Osteocyte (in vitro differentiated cells): Measurements from ENCODE around the gene TNF. TPM values are rescaled to one million over a fixed set of nuclear protein-coding genes. Genes with fewer than 3 reads are reported as not detected.

Source experiments
- DNase-seq: peaks from one replicate; pipeline ENCODE4 v3.0.0; 2021; ENCODE audit warnings: mixed read lengths; ENCODE audit not compliant: unreplicated experiment; ENCODE audit errors: extremely low spot score
- H3K27ac Mint-ChIP-seq: one replicate; pipeline ENCODE4 v1.8.0; 2021; ENCODE audit warnings: mild to moderate bottlenecking, mixed read lengths; ENCODE audit not compliant: unreplicated experiment
- H3K27me3 Mint-ChIP-seq: one replicate; pipeline ENCODE4 v1.8.0; 2021; ENCODE audit warnings: mixed read lengths; ENCODE audit not compliant: unreplicated experiment
- H3K36me3 Mint-ChIP-seq: one replicate; pipeline ENCODE4 v1.8.0; 2021; ENCODE audit warnings: mixed read lengths; ENCODE audit not compliant: unreplicated experiment
- H3K4me1 Mint-ChIP-seq: one replicate; pipeline ENCODE4 v1.8.0; 2021; ENCODE audit warnings: mixed read lengths; ENCODE audit not compliant: unreplicated experiment
- H3K4me3 Mint-ChIP-seq: one replicate; pipeline ENCODE4 v1.8.0; 2021; ENCODE audit warnings: mild to moderate bottlenecking, moderate library complexity, mixed read lengths; ENCODE audit not compliant: unreplicated experiment
- H3K9me3 Mint-ChIP-seq: one replicate; pipeline ENCODE4 v1.8.0; 2021; ENCODE audit warnings: mixed read lengths; ENCODE audit not compliant: unreplicated experiment
- total RNA-seq: library from RNA; stranded (reverse); gene quantifications from 2 replicates; pipeline ENCODE4 v1.2.1, GENCODE V29; 2021
- TF ChIP-seq, protein P1 (sequence below): fragments of 200-600 bp; sonication (generic); IDR thresholded peaks from 2 replicates; pipeline ENCODE4 v1.5.0; 2021; ENCODE audit warnings: antibody characterized with exemption, mild to moderate bottlenecking, moderate library complexity

Gene TNF
- total RNA-seq, 1 donor from 2014 or later: not detected

DNA sequence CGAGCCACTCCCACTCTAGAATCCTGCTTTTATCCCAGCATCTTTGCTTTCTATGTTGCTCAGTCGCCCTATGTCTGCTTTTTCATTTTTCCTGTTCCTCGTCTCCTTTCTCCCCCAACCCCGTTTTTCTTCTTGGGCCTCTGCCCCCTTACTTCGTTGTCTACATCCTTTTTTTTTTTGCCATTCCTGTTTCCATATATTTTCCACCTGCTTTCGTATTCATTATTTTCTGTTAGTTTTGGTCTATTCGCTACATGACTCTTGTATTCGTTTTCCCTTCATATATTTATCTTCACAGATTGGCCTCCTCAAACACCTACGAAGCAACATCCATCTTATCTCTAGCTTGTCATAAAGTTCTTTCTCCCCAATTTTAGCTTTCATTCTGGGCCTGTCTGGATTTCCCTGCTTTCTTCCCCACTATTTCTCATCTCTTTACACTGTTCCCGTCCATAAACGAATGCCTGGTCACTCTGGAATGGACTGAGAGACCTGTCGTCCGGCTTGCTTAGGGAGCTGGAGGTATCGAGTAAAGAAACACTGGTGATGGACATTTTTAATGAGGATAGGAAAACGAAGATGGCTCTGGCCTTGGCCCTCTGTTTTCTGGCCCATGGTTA lies 46.1 kb downstream of the TNF start:
- Mint-ChIP-seq H3K27ac (peak overlapping the region; percentile 92), H3K36me3 (peaks cover 28% of the 10 kb centered on the region), H3K27me3 (no peaks in the 10 kb centered on the region), H3K9me3 (no peaks in the 10 kb centered on the region), H3K4me1 (peaks cover 18% of the 10 kb centered on the region), H3K4me3 (peak overlapping the region; percentile 80)
- TF ChIP-seq, protein P1, sequence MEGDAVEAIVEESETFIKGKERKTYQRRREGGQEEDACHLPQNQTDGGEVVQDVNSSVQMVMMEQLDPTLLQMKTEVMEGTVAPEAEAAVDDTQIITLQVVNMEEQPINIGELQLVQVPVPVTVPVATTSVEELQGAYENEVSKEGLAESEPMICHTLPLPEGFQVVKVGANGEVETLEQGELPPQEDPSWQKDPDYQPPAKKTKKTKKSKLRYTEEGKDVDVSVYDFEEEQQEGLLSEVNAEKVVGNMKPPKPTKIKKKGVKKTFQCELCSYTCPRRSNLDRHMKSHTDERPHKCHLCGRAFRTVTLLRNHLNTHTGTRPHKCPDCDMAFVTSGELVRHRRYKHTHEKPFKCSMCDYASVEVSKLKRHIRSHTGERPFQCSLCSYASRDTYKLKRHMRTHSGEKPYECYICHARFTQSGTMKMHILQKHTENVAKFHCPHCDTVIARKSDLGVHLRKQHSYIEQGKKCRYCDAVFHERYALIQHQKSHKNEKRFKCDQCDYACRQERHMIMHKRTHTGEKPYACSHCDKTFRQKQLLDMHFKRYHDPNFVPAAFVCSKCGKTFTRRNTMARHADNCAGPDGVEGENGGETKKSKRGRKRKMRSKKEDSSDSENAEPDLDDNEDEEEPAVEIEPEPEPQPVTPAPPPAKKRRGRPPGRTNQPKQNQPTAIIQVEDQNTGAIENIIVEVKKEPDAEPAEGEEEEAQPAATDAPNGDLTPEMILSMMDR: no peak
- no peak for DNase-seq

DNA sequence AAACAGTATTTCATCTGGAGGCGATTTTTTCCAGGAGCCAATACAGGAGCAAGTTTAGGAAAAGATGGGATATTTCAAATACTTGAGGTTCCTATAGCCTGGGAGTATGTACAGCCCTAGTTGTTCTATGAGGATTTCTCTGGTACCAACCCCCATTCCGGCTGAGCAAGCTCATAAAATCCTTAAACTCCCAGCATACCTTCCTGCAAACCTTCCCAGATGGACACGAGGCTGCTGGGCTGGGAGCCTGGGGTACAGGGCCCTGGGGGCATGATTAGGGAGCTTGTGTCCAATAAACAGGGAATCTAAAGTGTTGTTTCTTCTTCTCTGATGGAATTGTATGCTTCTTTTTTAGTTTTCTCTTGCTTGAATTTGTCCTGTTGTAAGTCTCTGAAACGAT lies 46.6 kb downstream of the TNF start:
- Mint-ChIP-seq H3K36me3 (peaks cover 31% of the 10 kb centered on the region), H3K9me3 (no peaks in the 10 kb centered on the region), H3K4me1 (peaks cover 18% of the 10 kb centered on the region), H3K27ac (peak overlapping the region; percentile 92), H3K4me3 (peak overlapping the region; percentile 80), H3K27me3 (no peaks in the 10 kb centered on the region)
- TF ChIP-seq, protein P1: no peak
- DNase-seq: no peak

DNA sequence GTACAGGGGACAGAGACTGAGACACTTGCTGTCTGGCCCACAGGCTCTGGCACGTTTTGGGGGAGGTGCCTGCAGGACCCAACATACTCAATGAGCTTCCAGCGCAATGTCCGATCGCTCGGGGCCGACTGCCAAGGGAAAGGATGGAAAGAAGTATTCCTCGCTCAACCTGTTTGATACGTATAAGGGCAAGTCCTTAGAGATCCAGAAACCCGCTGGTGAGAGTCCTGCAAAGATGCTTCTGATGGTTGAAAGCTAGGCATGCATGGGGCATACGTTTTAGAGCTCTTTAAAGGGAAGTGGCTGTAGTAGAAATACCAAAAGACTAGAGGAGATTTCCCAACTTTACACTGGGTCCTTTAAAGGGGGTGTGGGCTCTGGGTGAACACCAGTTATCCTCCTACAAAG lies 47.3 kb downstream of the TNF start:
- peaks cover 18% of the 10 kb centered on the region for H3K4me1 Mint-ChIP-seq
- TF ChIP-seq, protein P1: no peak
- H3K4me3 Mint-ChIP-seq: peak overlapping the region; percentile 80
- no peaks in the 10 kb centered on the region for H3K9me3 Mint-ChIP-seq
- peak overlapping the region; percentile 92 for H3K27ac Mint-ChIP-seq
- no peak for DNase-seq
- peaks cover 37% of the 10 kb centered on the region for H3K36me3 Mint-ChIP-seq
- no peaks in the 10 kb centered on the region for H3K27me3 Mint-ChIP-seq

DNA sequence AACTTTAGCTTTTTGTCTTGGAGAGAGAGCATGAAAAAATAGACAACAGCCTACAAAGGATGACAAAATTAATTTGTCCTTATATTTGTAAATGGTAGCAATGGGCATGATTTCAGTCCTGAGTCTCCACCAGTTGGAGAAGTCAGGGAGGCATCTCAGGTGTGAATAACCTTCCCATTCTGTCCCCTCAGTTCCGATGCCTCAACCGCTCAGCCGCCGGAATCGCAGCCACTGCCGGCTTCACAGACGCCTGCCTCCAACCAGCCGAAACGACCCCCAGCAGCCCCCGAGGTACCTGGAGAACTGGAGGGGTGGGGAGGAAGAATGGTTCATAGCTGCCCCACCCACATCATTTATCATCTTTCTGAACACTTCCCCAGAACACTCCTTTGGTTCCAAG lies 48.7 kb downstream of the TNF start:
- TF ChIP-seq, protein P1: no peak
- no peak overlapping the region for H3K4me3 Mint-ChIP-seq
- H3K27ac Mint-ChIP-seq: no peak overlapping the region
- no peaks in the 10 kb centered on the region for H3K9me3 Mint-ChIP-seq
- no peak for DNase-seq
- H3K4me1 Mint-ChIP-seq: peaks cover 18% of the 10 kb centered on the region
- peaks cover 46% of the 10 kb centered on the region for H3K36me3 Mint-ChIP-seq
- no peaks in the 10 kb centered on the region for H3K27me3 Mint-ChIP-seq

DNA sequence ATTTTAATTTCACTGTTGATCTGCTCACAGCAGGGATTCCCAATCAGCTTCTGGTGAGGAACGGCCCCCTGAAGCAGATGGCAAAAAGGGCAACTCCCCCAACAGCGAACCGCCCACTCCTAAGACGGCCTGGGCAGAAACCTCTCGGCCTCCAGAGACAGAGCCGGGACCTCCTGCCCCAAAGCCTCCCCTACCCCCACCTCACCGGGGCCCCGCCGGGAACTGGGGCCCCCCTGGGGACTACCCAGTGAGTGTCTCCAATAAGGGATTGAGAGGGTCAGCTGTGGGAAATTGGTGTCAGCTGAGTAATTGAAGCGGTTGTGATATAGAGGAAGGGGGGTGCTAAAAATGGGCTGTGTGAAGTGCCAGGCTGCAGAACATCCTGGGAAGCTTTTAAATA lies 51.6 kb downstream of the TNF start:
- Mint-ChIP-seq H3K9me3 (no peaks in the 10 kb centered on the region), H3K4me3 (no peak overlapping the region), H3K4me1 (peaks cover 10% of the 10 kb centered on the region), H3K27me3 (no peaks in the 10 kb centered on the region), H3K27ac (no peak overlapping the region), H3K36me3 (peaks cover 63% of the 10 kb centered on the region)
- no peak for DNase-seq
- TF ChIP-seq, protein P1: no peak
